Nephron (organoid): ENCODE results near the gene PDE4D.

Experiments used
- H3K27ac Mint-ChIP-seq, 3 experiments: 2 replicates each; pipeline ENCODE4 v1.8.0; 2020; ENCODE audit warnings: mixed read lengths in 3 of 3, mild to moderate bottlenecking in 2 of 3, moderate library complexity in 1 of 3
- H3K27me3 Mint-ChIP-seq: 2 replicates; pipeline ENCODE4 v1.8.0; 2021; ENCODE audit warnings: low read depth, mild to moderate bottlenecking, moderate library complexity, mixed read lengths
- H3K36me3 Mint-ChIP-seq: 2 replicates; pipeline ENCODE4 v1.8.0; 2020; ENCODE audit warnings: low read depth, mixed read lengths
- H3K4me1 Mint-ChIP-seq: 2 replicates; pipeline ENCODE4 v1.8.0; 2020; ENCODE audit warnings: mixed read lengths
- H3K4me3 Mint-ChIP-seq, 3 experiments: 2 replicates each; pipeline ENCODE4 v1.8.0; 2020; ENCODE audit warnings: mild to moderate bottlenecking in 3 of 3, mixed read lengths in 3 of 3, moderate library complexity in 2 of 3
- H3K9me3 Mint-ChIP-seq: 2 replicates; pipeline ENCODE4 v1.8.0; 2020; ENCODE audit warnings: mixed read lengths
- TF ChIP-seq, protein P1 (sequence below), 3 experiments: fragments of 200-600 bp; sonication (generic); IDR thresholded peaks; one replicate each; pipeline ENCODE4 v1.5.0; 2021; ENCODE audit warnings: antibody characterized with exemption in 3 of 3; ENCODE audit not compliant: unreplicated experiment in 3 of 3

PDE4D gene

DNA sequence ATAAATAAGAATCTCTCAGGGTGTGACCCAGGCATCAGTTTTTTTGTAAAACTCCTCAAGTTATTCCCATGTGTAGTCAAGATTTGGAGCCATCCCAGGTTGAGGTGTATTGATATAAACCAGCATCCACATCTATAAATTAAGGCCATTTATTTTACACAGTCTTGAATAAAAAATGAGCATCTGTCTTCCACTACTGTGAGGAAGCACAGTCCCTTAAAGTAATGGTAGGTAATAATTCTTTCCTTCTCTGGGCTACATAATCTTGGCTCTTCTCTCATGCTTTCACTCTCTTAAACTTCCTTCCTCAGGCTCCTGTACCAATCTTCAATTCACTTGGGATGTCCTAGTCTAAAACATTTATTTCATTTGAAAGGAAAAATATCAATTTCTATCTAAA lies 110.3 kb downstream of the PDE4D start:
- no peak overlapping the region for H3K27ac Mint-ChIP-seq
- no peak overlapping the region for H3K4me3 Mint-ChIP-seq
- no peaks in the 10 kb centered on the region for H3K9me3 Mint-ChIP-seq
- H3K4me1 Mint-ChIP-seq: peaks cover 8% of the 10 kb centered on the region
- TF ChIP-seq, protein P1, sequence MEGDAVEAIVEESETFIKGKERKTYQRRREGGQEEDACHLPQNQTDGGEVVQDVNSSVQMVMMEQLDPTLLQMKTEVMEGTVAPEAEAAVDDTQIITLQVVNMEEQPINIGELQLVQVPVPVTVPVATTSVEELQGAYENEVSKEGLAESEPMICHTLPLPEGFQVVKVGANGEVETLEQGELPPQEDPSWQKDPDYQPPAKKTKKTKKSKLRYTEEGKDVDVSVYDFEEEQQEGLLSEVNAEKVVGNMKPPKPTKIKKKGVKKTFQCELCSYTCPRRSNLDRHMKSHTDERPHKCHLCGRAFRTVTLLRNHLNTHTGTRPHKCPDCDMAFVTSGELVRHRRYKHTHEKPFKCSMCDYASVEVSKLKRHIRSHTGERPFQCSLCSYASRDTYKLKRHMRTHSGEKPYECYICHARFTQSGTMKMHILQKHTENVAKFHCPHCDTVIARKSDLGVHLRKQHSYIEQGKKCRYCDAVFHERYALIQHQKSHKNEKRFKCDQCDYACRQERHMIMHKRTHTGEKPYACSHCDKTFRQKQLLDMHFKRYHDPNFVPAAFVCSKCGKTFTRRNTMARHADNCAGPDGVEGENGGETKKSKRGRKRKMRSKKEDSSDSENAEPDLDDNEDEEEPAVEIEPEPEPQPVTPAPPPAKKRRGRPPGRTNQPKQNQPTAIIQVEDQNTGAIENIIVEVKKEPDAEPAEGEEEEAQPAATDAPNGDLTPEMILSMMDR (IDR thresholded peaks at IDR 0.05; ENCODE audit: unreplicated experiment in 3 of 3): no peak
- no peaks in the 10 kb centered on the region for H3K36me3 Mint-ChIP-seq
- H3K27me3 Mint-ChIP-seq: peaks cover 9% of the 10 kb centered on the region

DNA sequence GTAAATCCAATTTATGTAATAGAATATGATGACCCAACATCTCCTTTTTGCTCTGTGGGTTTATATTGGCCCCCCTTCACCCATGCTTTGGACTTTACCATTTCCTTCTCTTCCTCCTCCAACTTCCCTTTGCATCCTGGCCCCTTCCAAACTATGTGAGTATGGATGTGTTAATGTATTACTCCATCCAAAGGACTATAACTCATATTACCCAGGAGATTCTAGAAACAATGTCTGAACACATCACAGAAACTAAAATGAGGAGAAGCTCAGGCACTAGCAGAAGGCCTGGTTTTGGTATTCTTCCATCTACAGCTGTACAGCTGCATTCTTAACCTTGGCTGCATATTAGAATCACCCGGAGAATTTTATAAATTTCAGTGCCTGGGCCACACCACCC lies 110.7 kb downstream of the PDE4D start:
- H3K4me1 Mint-ChIP-seq: peaks cover 8% of the 10 kb centered on the region
- no peak overlapping the region for H3K4me3 Mint-ChIP-seq
- peaks cover 9% of the 10 kb centered on the region for H3K27me3 Mint-ChIP-seq
- no peaks in the 10 kb centered on the region for H3K36me3 Mint-ChIP-seq
- no peaks in the 10 kb centered on the region for H3K9me3 Mint-ChIP-seq
- peak overlapping the region in 2 of 3 experiments; percentile 16 to 60 for H3K27ac Mint-ChIP-seq
- TF ChIP-seq, protein P1 (IDR thresholded peaks at IDR 0.05; ENCODE audit: unreplicated experiment in 3 of 3): no peak

DNA sequence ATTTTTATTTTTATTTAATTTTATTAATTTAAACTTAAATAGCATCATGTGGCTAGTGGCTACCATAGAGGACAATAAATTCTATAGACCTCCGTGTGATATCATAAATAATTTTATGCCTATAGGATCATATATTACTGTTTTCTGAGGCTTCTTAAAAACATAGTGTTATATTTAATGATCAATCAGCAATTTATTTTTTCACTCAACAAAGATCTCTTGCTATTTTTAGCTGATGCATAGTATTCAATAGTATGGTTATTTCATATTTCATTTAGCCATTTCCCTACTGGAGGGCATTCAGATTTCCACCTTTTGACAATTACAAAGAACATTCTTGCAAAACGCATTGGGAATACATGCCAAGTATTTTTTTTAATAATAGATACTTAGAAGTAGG lies 114.1 kb downstream of the PDE4D start:
- no peak overlapping the region for H3K27ac Mint-ChIP-seq
- H3K4me3 Mint-ChIP-seq: no peak overlapping the region
- H3K4me1 Mint-ChIP-seq: peaks cover 16% of the 10 kb centered on the region
- no peaks in the 10 kb centered on the region for H3K36me3 Mint-ChIP-seq
- H3K9me3 Mint-ChIP-seq: no peaks in the 10 kb centered on the region
- peaks cover 5% of the 10 kb centered on the region for H3K27me3 Mint-ChIP-seq
- TF ChIP-seq, protein P1 (IDR thresholded peaks at IDR 0.05; ENCODE audit: unreplicated experiment in 3 of 3): no peak

DNA sequence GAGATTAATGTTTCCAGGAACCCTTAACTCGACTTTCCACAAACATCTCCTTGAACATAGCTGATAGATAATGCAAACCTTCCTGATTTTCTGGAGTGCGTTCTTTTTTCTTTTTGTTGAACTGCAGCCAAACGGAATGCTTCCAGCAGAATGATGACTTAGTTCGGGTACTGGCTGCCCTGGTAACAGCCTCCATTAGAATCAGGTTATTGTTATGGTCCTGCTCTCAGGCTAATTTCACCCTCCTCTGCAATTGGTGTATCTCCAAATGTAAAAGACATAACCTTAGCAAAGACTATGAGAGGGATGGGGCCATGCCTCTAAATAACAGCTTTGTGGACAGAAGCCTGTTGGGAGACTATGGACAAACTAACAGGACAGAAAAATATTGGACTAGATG lies 116.5 kb downstream of the PDE4D start:
- Mint-ChIP-seq H3K4me3 (no peak overlapping the region), H3K4me1 (peaks cover 8% of the 10 kb centered on the region), H3K9me3 (no peaks in the 10 kb centered on the region), H3K36me3 (no peaks in the 10 kb centered on the region), H3K27ac (no peak overlapping the region), H3K27me3 (no peaks in the 10 kb centered on the region)
- TF ChIP-seq, protein P1 (IDR thresholded peaks at IDR 0.05; ENCODE audit: unreplicated experiment in 3 of 3): no peak

DNA sequence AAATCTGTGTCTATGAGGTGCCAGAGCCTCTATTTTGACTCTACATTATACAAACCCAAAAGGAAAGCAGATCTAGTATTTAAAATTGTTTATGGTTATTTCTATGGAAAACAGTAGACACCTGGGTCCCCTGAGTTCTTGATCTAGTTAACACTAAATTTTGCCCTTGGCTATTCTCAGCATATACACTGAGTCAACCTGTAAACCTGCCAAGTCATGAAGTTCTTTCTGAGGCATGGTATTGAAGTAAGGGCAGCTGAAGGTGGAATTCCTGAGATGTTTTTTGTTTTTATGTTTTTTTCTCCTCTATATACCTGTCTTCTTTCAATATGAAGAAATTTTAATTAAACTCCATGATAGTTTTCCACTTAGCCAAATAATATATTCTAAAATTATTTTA lies 120.2 kb downstream of the PDE4D start:
- H3K4me3 Mint-ChIP-seq: no peak overlapping the region
- no peak overlapping the region for H3K27ac Mint-ChIP-seq
- H3K27me3 Mint-ChIP-seq: no peaks in the 10 kb centered on the region
- no peaks in the 10 kb centered on the region for H3K9me3 Mint-ChIP-seq
- H3K36me3 Mint-ChIP-seq: no peaks in the 10 kb centered on the region
- TF ChIP-seq, protein P1 (IDR thresholded peaks at IDR 0.05; ENCODE audit: unreplicated experiment in 3 of 3): no peak
- peaks cover 16% of the 10 kb centered on the region for H3K4me1 Mint-ChIP-seq

DNA sequence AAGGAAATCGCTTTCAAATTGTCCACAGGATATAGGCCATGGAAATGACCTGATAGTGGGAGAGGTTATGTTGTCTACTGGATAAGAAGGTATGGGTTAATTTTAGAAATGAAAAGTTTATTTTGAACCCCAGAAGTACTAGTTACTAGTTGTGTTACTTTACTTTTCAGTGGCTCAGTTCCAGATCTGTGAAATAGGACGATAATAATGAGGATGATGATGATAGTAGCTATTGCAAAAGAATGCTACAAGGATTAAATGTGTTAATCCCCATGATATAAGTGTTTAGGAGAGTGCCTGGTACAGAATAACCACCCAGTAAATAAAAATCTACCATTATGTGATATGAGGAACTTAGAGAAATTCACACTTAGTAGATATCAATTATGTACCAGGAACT lies 120.8 kb downstream of the PDE4D start:
- Mint-ChIP-seq H3K27me3 (no peaks in the 10 kb centered on the region), H3K4me1 (peaks cover 19% of the 10 kb centered on the region), H3K4me3 (no peak overlapping the region), H3K9me3 (no peaks in the 10 kb centered on the region), H3K36me3 (no peaks in the 10 kb centered on the region), H3K27ac (no peak overlapping the region)
- TF ChIP-seq, protein P1 (IDR thresholded peaks at IDR 0.05; ENCODE audit: unreplicated experiment in 3 of 3): no peak
